SU-DHL-6 (cell line): ENCODE data around the gene PROX1.

Experiments used
- H2AFZ ChIP-seq: fragments of 200-600 bp; sonication (generic); 2 replicates; pipeline ENCODE4 v1.6.1; 2014; ENCODE audit warnings: low read depth, mild to moderate bottlenecking, moderate library complexity, mixed read lengths, antibody characterized with exemption, low read length; ENCODE audit not compliant: severe bottlenecking
- H3F3A ChIP-seq: fragments of 200-600 bp; shearing (Covaris generic); 2 replicates; pipeline ENCODE4 v1.6.0; 2016; ENCODE audit warnings: antibody characterized with exemption, mild to moderate bottlenecking; ENCODE audit not compliant: insufficient read depth
- H3K27ac ChIP-seq: fragments of 200-600 bp; sonication (generic); 2 replicates; pipeline ENCODE4 v1.5.1; 2016; ENCODE audit warnings: low read depth, mild to moderate bottlenecking, low read length, moderate library complexity, mixed read lengths
- H3K27me3 ChIP-seq: fragments of 200-600 bp; sonication (generic), shearing (Covaris generic); 2 replicates; pipeline ENCODE4 v1.6.0; 2014; ENCODE audit warnings: mild to moderate bottlenecking, low read length
- H3K36me3 ChIP-seq: fragments of 200-600 bp; sonication (generic); 2 replicates; pipeline ENCODE4 v1.6.1; 2014; ENCODE audit warnings: mild to moderate bottlenecking, low read length, mixed read lengths
- H3K4me2 ChIP-seq: fragments of 300-600, 200-600 bp; shearing (Covaris generic), sonication (generic); 2 replicates; pipeline ENCODE4 v1.6.0; 2014; ENCODE audit warnings: low read length, low read depth, mild to moderate bottlenecking; ENCODE audit not compliant: poor library complexity, severe bottlenecking
- H3K4me3 ChIP-seq: fragments of 200-600 bp; sonication (generic); 2 replicates; pipeline ENCODE4 v1.5.1; 2014; ENCODE audit warnings: antibody characterized with exemption, low read length, mild to moderate bottlenecking, mixed read lengths; ENCODE audit not compliant: insufficient read depth, poor library complexity, severe bottlenecking
- H3K79me2 ChIP-seq: fragments of 200-600 bp; sonication (generic); 2 replicates; pipeline ENCODE4 v1.6.1; 2014; ENCODE audit warnings: mild to moderate bottlenecking, low read length, moderate library complexity; ENCODE audit not compliant: insufficient read depth
- H3K9ac ChIP-seq: fragments of 200-600 bp; sonication (generic); 2 replicates; pipeline ENCODE4 v1.7.0; 2014; ENCODE audit warnings: mild to moderate bottlenecking, low read length
- H3K9me2 ChIP-seq: fragments of 200-600 bp; sonication (generic); replicated peaks from 2 replicates; pipeline ENCODE4 v1.6.1; 2014; ENCODE audit warnings: low read length; ENCODE audit not compliant: insufficient read depth
- H3K9me3 ChIP-seq: fragments of 200-600 bp; sonication (generic); 2 replicates; pipeline ENCODE4 v1.6.1; 2014; ENCODE audit warnings: low read length, mixed read lengths; ENCODE audit not compliant: insufficient read depth
- H4K20me1 ChIP-seq: fragments of 200-600 bp; sonication (generic); 2 replicates; pipeline ENCODE4 v1.6.1; 2014; ENCODE audit warnings: low read depth, mild to moderate bottlenecking, antibody characterized with exemption, low read length, moderate library complexity, mixed read lengths
- EZH2phosphoT487 ChIP-seq: fragments of 200-600 bp; sonication (generic), shearing (Covaris generic); conservative IDR thresholded peaks from 2 replicates; pipeline ENCODE4 v1.6.1; 2018; ENCODE audit warnings: mild to moderate bottlenecking, antibody characterized with exemption, low read length, moderate library complexity, mixed read lengths
- TF ChIP-seq, protein P1 (sequence below): fragments of 200-600 bp; sonication (generic); IDR thresholded peaks from one replicate; pipeline ENCODE4 v1.5.1; 2017; ENCODE audit warnings: antibody characterized with exemption, mild to moderate bottlenecking, low read length, moderate library complexity; ENCODE audit not compliant: insufficient read depth, poor library complexity, severe bottlenecking

PROX1 gene

DNA sequence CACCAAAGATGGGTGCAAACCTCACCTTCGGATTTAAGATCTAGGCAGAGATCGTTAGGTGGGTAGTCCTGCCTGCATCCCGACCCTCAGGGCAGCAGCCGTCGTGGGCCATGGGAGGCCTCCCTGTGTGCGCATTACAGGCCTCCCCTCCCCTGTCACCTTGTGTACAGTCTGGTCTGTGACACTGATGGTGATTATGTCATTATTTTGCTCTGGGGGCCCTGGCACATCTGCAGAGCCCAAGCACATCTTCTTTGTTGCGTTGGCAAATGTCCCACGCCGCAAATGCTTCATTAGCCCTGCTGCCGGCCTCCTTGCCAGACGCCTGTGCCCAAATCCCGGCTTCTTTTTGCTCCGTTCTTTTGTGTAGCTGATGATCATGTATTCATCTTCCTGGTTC, 31.7 kb downstream of the PROX1 start:
- H3K4me3 ChIP-seq: no peak overlapping the region
- no peaks in the 10 kb centered on the region for H4K20me1 ChIP-seq
- no peak overlapping the region for H3K9ac ChIP-seq
- no peak overlapping the region for H3K4me2 ChIP-seq
- H3K79me2 ChIP-seq: no peaks in the 10 kb centered on the region
- TF ChIP-seq, protein P1, sequence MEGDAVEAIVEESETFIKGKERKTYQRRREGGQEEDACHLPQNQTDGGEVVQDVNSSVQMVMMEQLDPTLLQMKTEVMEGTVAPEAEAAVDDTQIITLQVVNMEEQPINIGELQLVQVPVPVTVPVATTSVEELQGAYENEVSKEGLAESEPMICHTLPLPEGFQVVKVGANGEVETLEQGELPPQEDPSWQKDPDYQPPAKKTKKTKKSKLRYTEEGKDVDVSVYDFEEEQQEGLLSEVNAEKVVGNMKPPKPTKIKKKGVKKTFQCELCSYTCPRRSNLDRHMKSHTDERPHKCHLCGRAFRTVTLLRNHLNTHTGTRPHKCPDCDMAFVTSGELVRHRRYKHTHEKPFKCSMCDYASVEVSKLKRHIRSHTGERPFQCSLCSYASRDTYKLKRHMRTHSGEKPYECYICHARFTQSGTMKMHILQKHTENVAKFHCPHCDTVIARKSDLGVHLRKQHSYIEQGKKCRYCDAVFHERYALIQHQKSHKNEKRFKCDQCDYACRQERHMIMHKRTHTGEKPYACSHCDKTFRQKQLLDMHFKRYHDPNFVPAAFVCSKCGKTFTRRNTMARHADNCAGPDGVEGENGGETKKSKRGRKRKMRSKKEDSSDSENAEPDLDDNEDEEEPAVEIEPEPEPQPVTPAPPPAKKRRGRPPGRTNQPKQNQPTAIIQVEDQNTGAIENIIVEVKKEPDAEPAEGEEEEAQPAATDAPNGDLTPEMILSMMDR: no peak
- no peak for TF ChIP-seq EZH2phosphoT487
- no peaks in the 10 kb centered on the region for H3K36me3 ChIP-seq
- H2AFZ ChIP-seq: no peak overlapping the region
- no peaks in the 10 kb centered on the region for H3F3A ChIP-seq
- no peaks in the 10 kb centered on the region for H3K9me2 ChIP-seq
- no peaks in the 10 kb centered on the region for H3K27me3 ChIP-seq
- H3K9me3 ChIP-seq: no peaks in the 10 kb centered on the region
- H3K27ac ChIP-seq: no peak overlapping the region

DNA sequence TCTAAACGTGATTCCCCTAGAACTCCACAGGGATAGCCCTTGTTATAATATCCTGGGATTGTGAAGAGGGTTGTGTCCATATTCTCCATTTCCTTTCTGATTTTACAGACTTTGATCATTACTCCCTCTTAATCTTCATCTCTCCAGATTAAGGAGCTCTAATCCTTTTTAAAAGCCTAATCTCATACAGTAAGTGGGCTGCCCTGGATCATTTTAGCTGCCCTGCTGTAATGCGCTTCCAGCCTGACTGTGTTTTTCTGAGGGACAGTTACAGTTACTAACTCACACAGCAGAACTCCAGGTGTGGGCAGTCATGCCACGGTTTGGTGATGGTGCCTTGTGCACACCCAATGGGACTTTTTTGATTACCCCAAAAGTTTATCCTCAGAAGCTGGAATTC, 33.5 kb downstream of the PROX1 start:
- Histone ChIP-seq H3K79me2 (no peaks in the 10 kb centered on the region), H2AFZ (no peak overlapping the region), H3K9me3 (no peaks in the 10 kb centered on the region), H3K9ac (no peak overlapping the region), H3K4me3 (no peak overlapping the region), H3K9me2 (no peaks in the 10 kb centered on the region), H3K36me3 (no peaks in the 10 kb centered on the region), H3F3A (no peaks in the 10 kb centered on the region), H3K27ac (no peak overlapping the region), H3K27me3 (no peaks in the 10 kb centered on the region), H4K20me1 (no peaks in the 10 kb centered on the region), H3K4me2 (no peak overlapping the region)
- TF ChIP-seq, protein P1: no peak
- no peak for TF ChIP-seq EZH2phosphoT487

DNA sequence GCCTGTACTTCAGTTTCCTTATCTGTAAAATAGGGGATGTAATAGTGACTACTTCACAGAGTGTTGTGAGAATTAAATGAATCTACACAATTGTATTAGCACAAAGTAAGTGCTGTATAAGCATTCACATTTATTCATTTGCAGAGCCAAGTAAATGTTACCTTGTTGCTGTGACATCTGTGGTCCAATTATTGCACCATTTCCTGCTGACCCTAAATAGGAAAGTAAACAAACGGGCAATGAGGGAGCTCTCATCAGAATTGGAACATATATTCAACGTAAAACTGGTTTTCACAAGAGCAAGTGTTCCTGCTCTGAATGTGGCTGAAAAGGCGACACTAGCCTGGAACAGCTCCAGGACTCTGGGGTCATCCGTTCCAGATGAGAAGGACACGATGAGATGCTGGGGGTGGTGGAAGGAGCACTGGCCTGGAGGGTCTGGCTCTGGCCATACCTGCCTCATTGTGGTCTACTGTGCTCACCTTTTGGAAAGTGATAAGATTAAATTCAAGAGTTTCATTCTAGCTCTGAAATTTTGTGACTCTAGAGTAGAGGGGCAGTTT, 34.5 kb downstream of the PROX1 start:
- H3K79me2 ChIP-seq: no peaks in the 10 kb centered on the region
- no peaks in the 10 kb centered on the region for H3K36me3 ChIP-seq
- H3K9me3 ChIP-seq: no peaks in the 10 kb centered on the region
- H3K4me3 ChIP-seq: no peak overlapping the region
- H3K4me2 ChIP-seq: no peak overlapping the region
- H3K27me3 ChIP-seq: no peaks in the 10 kb centered on the region
- TF ChIP-seq, protein P1: no peak
- TF ChIP-seq EZH2phosphoT487: no peak
- no peak overlapping the region for H3K9ac ChIP-seq
- H3K27ac ChIP-seq: no peak overlapping the region
- H3F3A ChIP-seq: no peaks in the 10 kb centered on the region
- no peaks in the 10 kb centered on the region for H3K9me2 ChIP-seq
- H4K20me1 ChIP-seq: no peaks in the 10 kb centered on the region
- H2AFZ ChIP-seq: no peak overlapping the region
